ENCODE measurements around the gene XRCC1. TPM values are rescaled to one million over a fixed set of nuclear protein-coding genes. Genes with fewer than 3 reads are reported as not detected.

Gene XRCC1
- total and polyA plus RNA-seq, 2 of the 8 experiments (the other 6 are each of a cell fraction or from before 2014, with no cell fraction given), result 42.5 to 44.4 TPM

DNA sequence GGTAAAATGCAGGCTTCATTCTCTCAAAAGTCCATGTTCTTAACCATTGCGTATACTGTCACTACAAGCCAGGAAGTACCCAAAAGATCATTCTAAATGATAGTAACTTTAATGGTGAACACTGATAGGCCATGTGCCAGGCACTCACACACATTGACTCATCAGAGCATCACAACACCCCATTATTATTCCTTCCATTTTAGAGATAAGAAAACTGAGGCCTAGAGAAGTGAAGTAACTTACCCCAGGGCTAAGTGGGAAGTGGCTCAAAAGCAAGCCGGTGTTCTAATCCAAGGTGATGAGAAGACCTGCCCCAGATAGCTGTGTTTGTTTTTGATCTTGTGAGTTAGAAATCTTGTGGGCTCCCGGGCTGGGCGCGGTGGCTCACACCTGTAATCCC, 69.4 kb downstream of the XRCC1 start:
- H4K8ac ChIP-seq (ENCODE audit: extremely low read depth, insufficient read depth, low read length), result no peak overlapping the region
- H2BK15ac ChIP-seq (ENCODE audit: low read length), result no peak overlapping the region
- no peak overlapping the region for H4K5ac ChIP-seq (ENCODE audit: insufficient read length, low read depth, low read length)
- H4K20me1 ChIP-seq (replicated peaks in 1 of 2; ENCODE audit: control insufficient read depth in 1 of 2, insufficient read depth in 2 of 2, low read length in 2 of 2), result peaks cover 0 to 2% of the 10 kb centered on the region in 2 experiments
- no peak overlapping the region for H2AFZ ChIP-seq (ENCODE audit: low read length)
- H3K4me3 ChIP-seq (ENCODE audit: extremely low read depth in 1 of 4, insufficient read depth in 2 of 4, low read depth in 3 of 4, low read length in 4 of 4), result no peak overlapping the region
- peaks cover 0 to 6% (median 0%) of the 10 kb centered on the region in 4 experiments; a peak in 1 of 7 replicates for H3K4me1 ChIP-seq (replicated peaks in 1 of 4; ENCODE audit: control insufficient read depth in 3 of 4, insufficient read depth in 4 of 4, low read length in 3 of 4)
- H2BK20ac ChIP-seq (ENCODE audit: low read length), result no peak overlapping the region
- ChIA-PET POLR2A (ENCODE audit: partially characterized antibody) (interaction anchor here (1.1 to 1.8 kb wide), 2 partner anchors 16 to 27 kb away, joined by 3 to 8 read pairs; partner anchors contain the start of gene ZNF575), CTCF (ENCODE audit: partially characterized antibody) (interaction anchor here (0.8 to 2.3 kb wide), 7 partner anchors 11 to 144 kb away, joined by 3 to 15 read pairs (median 3); partner anchors contain the start of gene LYPD3)
- H3K18ac ChIP-seq (ENCODE audit: extremely low read depth, low read length), result no peak overlapping the region
- peaks cover 3 to 16% (median 14%) of the 10 kb centered on the region in 4 experiments for H3K27me3 ChIP-seq (replicated peaks in 1 of 4; ENCODE audit: control insufficient read depth in 3 of 4, extremely low read depth in 1 of 4, insufficient read depth in 3 of 4, low read length in 3 of 4)
- H3K36me3 ChIP-seq (ENCODE audit: control insufficient read depth in 2 of 4, insufficient read depth in 4 of 4, low read length in 3 of 4), result peaks cover 0 to 4% (median 0%) of the 10 kb centered on the region in 4 experiments; a peak in 1 of 8 replicates
- H2BK120ac ChIP-seq (replicated peaks; ENCODE audit: low read depth, low read length), result no peak overlapping the region
- no peak overlapping the region for H2BK5ac ChIP-seq (ENCODE audit: low read depth, low read length)
- H3K79me2 ChIP-seq (ENCODE audit: control insufficient read depth in 1 of 2, insufficient read depth in 2 of 2, low read length in 2 of 2), result no peaks in the 10 kb centered on the region
- no peak overlapping the region for H2AK5ac ChIP-seq (ENCODE audit: low read depth, low read length)
- peaks cover 18% of the 10 kb centered on the region; the same call in 1 of the 2 replicates for H3K23me2 ChIP-seq (ENCODE audit: low read depth, low read length)
- DNase-seq (ENCODE audit: low read depth in 1 of 2, low spot score in 2 of 2) (no peak), FAIRE-seq (no peak)
- no peak overlapping the region for H3K9ac ChIP-seq (replicated peaks in 1 of 4; ENCODE audit: extremely low read depth in 1 of 4, low read depth in 3 of 4, low read length in 3 of 4)
- 100% methylated on average over 5 of the region's 5 CpGs; no CpG with 5 or more reads in 1 of the 2 experiments for WGBS, 2 experiments (ENCODE audit: extremely low coverage in 1 of 2, insufficient coverage in 1 of 2, insufficient read length in 1 of 2, insufficient replicate concordance in 2 of 2, low coverage in 1 of 2, low lambda C conversion rate in 2 of 2, missing lambda C conversion rate in 1 of 2)
- no peaks in the 10 kb centered on the region for H3K9me3 ChIP-seq (ENCODE audit: insufficient read depth in 2 of 2, low read depth in 1 of 2, low read length in 1 of 2)
- H3K56ac ChIP-seq (replicated peaks; ENCODE audit: insufficient read length, low read depth, low read length), result no peak overlapping the region
- no peak overlapping the region for H4K91ac ChIP-seq (replicated peaks; ENCODE audit: insufficient read length, low read length)
- no peak overlapping the region for H3K27ac ChIP-seq (ENCODE audit: low read depth, low read length)
- H3K23ac ChIP-seq (ENCODE audit: insufficient read length), result no peak overlapping the region
- H3K4ac ChIP-seq (replicated peaks; ENCODE audit: insufficient read length, low read depth, low read length), result no peak overlapping the region
- H3K4me2 ChIP-seq (ENCODE audit: insufficient read depth in 1 of 2, low read depth in 2 of 2, low read length in 2 of 2), result no peak overlapping the region
- H2BK12ac ChIP-seq (ENCODE audit: low read depth, low read length), result no peak overlapping the region
- TF ChIP-seq HDAC2 (IDR thresholded peaks at IDR 0.05; ENCODE audit: borderline replicate concordance in 1 of 2, low read depth in 2 of 2, low read length in 2 of 2) (no peak), RNF2 (IDR thresholded peaks at IDR 0.05; ENCODE audit: borderline replicate concordance, low read depth, low read length, missing control alignments, poor library complexity, severe bottlenecking) (no peak), EP300 (IDR thresholded peaks at IDR 0.05; ENCODE audit: borderline replicate concordance in 1 of 2, low read depth in 2 of 2, low read length in 2 of 2) (no peak)
- no peaks in the 10 kb centered on the region for H3K79me1 ChIP-seq (ENCODE audit: low read depth, low read length)
- no peak overlapping the region for H3K14ac ChIP-seq (ENCODE audit: insufficient read length)
